AG04450 (cell line): ENCODE data around the gene PLAGL2. TPM values are rescaled to one million over a fixed set of nuclear protein-coding genes. Genes with fewer than 3 reads are reported as not detected.

ENCODE experiments used
- CTCF ChIA-PET: fragments of 300-600, 350-600 bp; formaldehyde crosslinking; extraction: SDS; loops from one replicate; lab custom pipeline; 2022; ENCODE audit warnings: antibody characterized with exemption, inconsistent platforms; lab: Charles Lee
- POLR2A ChIA-PET: fragments of 350-600 bp; formaldehyde crosslinking; extraction: SDS; loops from one replicate; lab custom pipeline; 2021; ENCODE audit warnings: antibody characterized with exemption, inconsistent platforms; lab: Yijun Ruan, JAX
- DNase-seq: peaks from one replicate; pipeline ENCODE4 v3.0.0-alpha.2; 2011; ENCODE audit warnings: low read depth, low spot score
- H3K27ac ChIP-seq: one replicate; pipeline ENCODE4 v1.5.1; 2012; ENCODE audit warnings: low read depth, low read length, control low read depth
- H3K27me3 ChIP-seq: one replicate; pipeline ENCODE4 v1.6.0; 2012; ENCODE audit warnings: low read length; ENCODE audit not compliant: control insufficient read depth, insufficient read depth
- H3K4me3 ChIP-seq: 2 replicates; pipeline ENCODE4 v1.5.1; 2011; ENCODE audit warnings: mild to moderate bottlenecking, low read depth, low read length, control low read depth
- H3K9me3 ChIP-seq: 2 replicates; pipeline ENCODE4 v1.5.1; 2012; ENCODE audit warnings: low read length; ENCODE audit not compliant: control insufficient read depth, insufficient read depth
- polyA plus RNA-seq: library from polyadenylated mRNA; depleted of rRNA; stranded (reverse); fragments of >200 nt; gene quantifications from 2 replicates; pipeline ENCODE4 v1.2.3, GENCODE V29; 2011
- TF ChIP-seq, protein P1 (sequence below): IDR thresholded peaks from 2 replicates; pipeline ENCODE4 v1.5.1; 2011; ENCODE audit warnings: low read depth, low read length, control low read depth, inconsistent platforms

PLAGL2 gene
- polyA plus RNA-seq, 1 experiment, result 5.9 TPM

DNA sequence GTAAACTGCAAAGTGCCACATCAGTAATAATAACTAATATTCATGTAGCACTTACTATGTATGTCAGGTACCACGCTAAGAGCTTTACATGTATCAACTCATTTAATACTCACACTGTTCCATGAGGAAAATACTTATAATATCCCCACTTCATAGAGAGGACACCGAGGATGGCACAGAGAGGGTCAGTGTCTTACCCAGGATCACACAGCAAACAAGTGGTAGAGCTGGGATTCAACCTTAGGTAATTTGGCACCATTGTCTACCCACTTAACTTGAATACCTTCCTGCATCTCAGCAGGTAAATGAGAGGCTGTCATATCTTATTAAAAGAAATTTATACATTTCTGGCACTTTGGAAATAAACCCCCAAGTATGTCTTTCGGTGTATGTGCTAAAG, 8.2 kb upstream of the PLAGL2 start:
- CTCF ChIA-PET, result interaction anchor here (0.6 kb wide), 1 partner anchor 494 kb away, joined by 4 read pairs; no protein-coding TSS in a partner anchor

GRCh38 chr20:32215147-32215546, 7.6 kb upstream of the PLAGL2 start:
- no peaks in the 10 kb centered on the region for H3K9me3 ChIP-seq
- CTCF ChIA-PET, result no interaction called here
- no peak overlapping the region for H3K27ac ChIP-seq
- no peak overlapping the region for H3K4me3 ChIP-seq
- DNase-seq, result no peak
- H3K27me3 ChIP-seq, result no peaks in the 10 kb centered on the region
- TF ChIP-seq, protein P1, sequence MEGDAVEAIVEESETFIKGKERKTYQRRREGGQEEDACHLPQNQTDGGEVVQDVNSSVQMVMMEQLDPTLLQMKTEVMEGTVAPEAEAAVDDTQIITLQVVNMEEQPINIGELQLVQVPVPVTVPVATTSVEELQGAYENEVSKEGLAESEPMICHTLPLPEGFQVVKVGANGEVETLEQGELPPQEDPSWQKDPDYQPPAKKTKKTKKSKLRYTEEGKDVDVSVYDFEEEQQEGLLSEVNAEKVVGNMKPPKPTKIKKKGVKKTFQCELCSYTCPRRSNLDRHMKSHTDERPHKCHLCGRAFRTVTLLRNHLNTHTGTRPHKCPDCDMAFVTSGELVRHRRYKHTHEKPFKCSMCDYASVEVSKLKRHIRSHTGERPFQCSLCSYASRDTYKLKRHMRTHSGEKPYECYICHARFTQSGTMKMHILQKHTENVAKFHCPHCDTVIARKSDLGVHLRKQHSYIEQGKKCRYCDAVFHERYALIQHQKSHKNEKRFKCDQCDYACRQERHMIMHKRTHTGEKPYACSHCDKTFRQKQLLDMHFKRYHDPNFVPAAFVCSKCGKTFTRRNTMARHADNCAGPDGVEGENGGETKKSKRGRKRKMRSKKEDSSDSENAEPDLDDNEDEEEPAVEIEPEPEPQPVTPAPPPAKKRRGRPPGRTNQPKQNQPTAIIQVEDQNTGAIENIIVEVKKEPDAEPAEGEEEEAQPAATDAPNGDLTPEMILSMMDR, result no peak
- POLR2A ChIA-PET, result no interaction called here

More for the DNA sequence above, 8.2 kb upstream of the PLAGL2 start:
- no peak overlapping the region for H3K27ac ChIP-seq
- TF ChIP-seq, protein P1, result no peak
- no peak overlapping the region for H3K4me3 ChIP-seq
- no peaks in the 10 kb centered on the region for H3K27me3 ChIP-seq
- no peak for DNase-seq
- POLR2A ChIA-PET, result no interaction called here
- no peaks in the 10 kb centered on the region for H3K9me3 ChIP-seq

DNA sequence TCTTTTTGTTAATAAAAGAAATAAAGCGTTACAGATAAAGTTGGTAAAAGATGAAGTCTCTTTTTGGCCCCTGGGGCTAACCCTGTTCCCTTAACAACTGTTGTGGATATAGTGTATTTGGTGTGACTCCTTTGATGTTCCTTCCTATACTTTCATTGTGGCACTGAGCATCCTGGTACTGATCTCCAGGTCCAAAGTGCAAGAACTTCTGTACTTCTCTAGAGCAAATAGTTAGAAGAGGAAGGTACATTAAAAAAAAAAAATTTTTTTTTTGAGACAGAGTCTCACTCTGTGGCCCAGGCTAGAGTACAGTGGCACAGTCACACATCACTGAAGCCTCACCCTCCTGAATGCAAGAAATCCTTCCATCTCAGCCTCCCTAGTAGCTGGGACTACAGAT, 6.3 kb upstream of the PLAGL2 start:
- TF ChIP-seq, protein P1, result no peak
- CTCF ChIA-PET, result no interaction called here
- POLR2A ChIA-PET, result no interaction called here
- no peak for DNase-seq
- no peaks in the 10 kb centered on the region for H3K27me3 ChIP-seq
- no peaks in the 10 kb centered on the region for H3K9me3 ChIP-seq
- H3K27ac ChIP-seq, result no peak overlapping the region
- H3K4me3 ChIP-seq, result no peak overlapping the region

- CTCF ChIA-PET, result interaction anchor here (0.5 to 1.6 kb wide), 3 partner anchors 128 to 610 kb away, joined by 3 to 5 read pairs (median 5); partner anchors contain the start of gene MAPRE1
- TF ChIP-seq, protein P1, result no peak
- no peak for DNase-seq
- POLR2A ChIA-PET, result no interaction called here
- Histone ChIP-seq H3K4me3 (no peak overlapping the region), H3K27me3 (no peaks in the 10 kb centered on the region), H3K9me3 (no peaks in the 10 kb centered on the region), H3K27ac (no peak overlapping the region)
Measured at GRCh38 chr20:32209850-32210605, 2.5 kb upstream of the PLAGL2 start.

DNA sequence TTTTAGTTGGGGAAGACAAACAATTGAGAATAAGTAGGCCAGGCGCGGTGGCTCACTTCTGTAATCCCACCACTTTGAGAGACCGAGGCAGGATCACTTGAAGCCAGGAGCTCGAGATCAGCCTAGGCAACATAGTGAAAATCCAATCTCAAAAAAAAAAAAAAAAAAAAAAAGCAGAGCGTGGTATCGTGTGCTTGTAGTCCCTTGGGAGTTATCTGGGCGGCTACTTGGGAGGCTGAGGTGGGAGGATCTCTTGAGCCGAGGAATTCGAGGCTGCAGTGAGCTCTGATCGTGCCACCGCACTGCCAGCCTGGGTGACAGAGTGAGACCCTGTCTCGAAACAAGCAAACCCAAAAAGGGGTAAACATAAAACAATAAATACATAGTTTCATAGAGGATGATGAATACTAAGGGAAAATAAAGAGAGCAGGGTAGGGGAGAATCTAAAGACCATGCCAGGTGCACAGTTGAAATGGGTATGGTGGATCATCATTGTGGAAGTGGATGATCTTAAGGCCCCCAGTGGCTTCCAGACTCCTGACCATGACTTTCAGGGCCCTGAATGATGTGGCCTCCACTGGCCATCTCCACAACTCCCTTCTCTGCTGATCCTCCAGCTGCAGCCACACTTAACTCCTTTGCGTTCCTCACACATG, 1.1 kb upstream of the PLAGL2 start:
- no peak for DNase-seq
- CTCF ChIA-PET, result interaction anchor here (0.6 to 1.6 kb wide), 2 partner anchors 129 to 166 kb away, joined by 3 to 5 read pairs; no protein-coding TSS in a partner anchor
- Histone ChIP-seq H3K27ac (no peak overlapping the region), H3K9me3 (no peaks in the 10 kb centered on the region), H3K4me3 (peak overlapping the region; percentile 100), H3K27me3 (no peaks in the 10 kb centered on the region)
- POLR2A ChIA-PET, result no interaction called here
- TF ChIP-seq, protein P1, result no peak
